ENCODE data around the gene KCNQ5.
"Not testable (repeated sequence)": the region's sequence is repeated elsewhere in the genome, so short reads cannot be mapped to it uniquely, and the experiment has no call there.

KCNQ5 gene

GRCh38 chr6:72621291-72622093 is at the start of gene KCNQ5:
Gene KCNQ5, plus strand, starts transcription at chr6:72622064.
- no peak for DNase-seq (ENCODE audit: low read depth, low spot score)

GRCh38 chr6:72579865-72580264 is 42.0 kb upstream of the KCNQ5 start:
- no peak for DNase-seq (ENCODE audit: low read depth, low spot score)

GRCh38 chr6:72580281-72580940 is 41.5 kb upstream of the KCNQ5 start:
- DNase-seq (ENCODE audit: low read depth, low spot score): no peak

GRCh38 chr6:72580950-72581349 is 40.9 kb upstream of the KCNQ5 start:
- not testable (repeated sequence) for DNase-seq (ENCODE audit: low read depth, low spot score)

- no peak for DNase-seq (ENCODE audit: low read depth, low spot score)
Measured at GRCh38 chr6:72588155-72588554, 33.7 kb upstream of the KCNQ5 start.

GRCh38 chr6:72589096-72589495 is 32.8 kb upstream of the KCNQ5 start:
- no peak for DNase-seq (ENCODE audit: low read depth, low spot score)

- DNase-seq (ENCODE audit: low read depth, low spot score): no peak
Measured at GRCh38 chr6:72595812-72596211, 26.1 kb upstream of the KCNQ5 start.

GRCh38 chr6:72616406-72617015 is 5.4 kb upstream of the KCNQ5 start:
- no peak for DNase-seq (ENCODE audit: low read depth, low spot score)

GRCh38 chr6:72617721-72618120 is 4.1 kb upstream of the KCNQ5 start:
- DNase-seq (ENCODE audit: low read depth, low spot score): no peak

- no peak for DNase-seq (ENCODE audit: low read depth, low spot score)
Measured at GRCh38 chr6:72619883-72620696, 1.8 kb upstream of the KCNQ5 start.

GRCh38 chr6:72620871-72621290 is 983 bp upstream of the KCNQ5 start:
- no peak for DNase-seq (ENCODE audit: low read depth, low spot score)

- no peak for DNase-seq (ENCODE audit: low read depth, low spot score)
Measured at GRCh38 chr6:72622094-72622940, 453 bp downstream of the KCNQ5 start.

- no peak for DNase-seq (ENCODE audit: low read depth, low spot score)
Measured at GRCh38 chr6:72623808-72624207, 1.9 kb downstream of the KCNQ5 start.

- no peak for DNase-seq (ENCODE audit: low read depth, low spot score)
Measured at GRCh38 chr6:72624557-72625160, 2.8 kb downstream of the KCNQ5 start.

- no peak for DNase-seq (ENCODE audit: low read depth, low spot score)
Measured at GRCh38 chr6:72626126-72626525, 4.3 kb downstream of the KCNQ5 start.

- no peak for DNase-seq (ENCODE audit: low read depth, low spot score)
Measured at GRCh38 chr6:72627539-72627938, 5.7 kb downstream of the KCNQ5 start.

GRCh38 chr6:72631480-72631879 is 9.6 kb downstream of the KCNQ5 start:
- no peak for DNase-seq (ENCODE audit: low read depth, low spot score)

GRCh38 chr6:72635636-72636035 is 13.8 kb downstream of the KCNQ5 start:
- no peak for DNase-seq (ENCODE audit: low read depth, low spot score)

GRCh38 chr6:72636215-72636614 is 14.4 kb downstream of the KCNQ5 start:
- DNase-seq (ENCODE audit: low read depth, low spot score): no peak

GRCh38 chr6:72636786-72637185 is 14.9 kb downstream of the KCNQ5 start:
- DNase-seq (ENCODE audit: low read depth, low spot score): no peak
